ENCODE measurements around the gene GALNT1. TPM values are rescaled to one million over a fixed set of nuclear protein-coding genes. Genes with fewer than 3 reads are reported as not detected.

The GALNT1 gene
- total RNA-seq, 1 experiment from 2014 or later, result 16.0 TPM

DNA sequence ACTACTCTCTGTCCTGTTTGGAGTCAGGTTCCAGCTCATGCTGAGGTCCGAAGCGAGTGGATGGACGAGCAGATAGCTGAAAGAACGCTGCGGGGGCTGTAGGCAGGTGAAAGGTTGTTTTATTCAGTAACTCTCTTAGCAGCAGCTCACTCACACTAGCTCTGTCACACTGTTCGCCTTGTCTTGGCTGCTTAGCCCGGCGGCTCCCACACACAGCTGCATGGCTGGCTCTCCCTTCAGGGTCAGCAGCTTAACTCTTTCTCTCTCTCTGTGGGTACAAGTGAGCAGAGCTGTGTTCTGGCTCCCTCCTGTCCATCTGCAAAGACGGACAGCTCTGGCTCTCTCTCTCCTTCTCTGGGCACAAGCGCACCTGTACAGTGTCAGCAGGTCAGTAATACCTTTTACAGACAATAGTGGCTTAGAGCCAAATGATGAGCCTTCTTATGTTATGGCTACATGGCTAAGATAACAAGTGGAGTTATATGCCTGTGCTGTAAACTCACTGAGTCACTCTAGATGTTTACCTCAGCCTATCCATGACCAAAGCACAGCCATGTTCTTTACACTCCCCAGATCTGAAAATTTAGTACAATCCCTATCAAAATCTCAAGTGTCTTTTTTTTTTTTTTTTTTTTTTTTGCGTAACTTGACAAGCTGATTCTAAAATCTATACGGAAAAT lies 149.3 kb downstream of the GALNT1 start:
- in situ Hi-C loops (cut with HindIII; ENCODE audit: low pct_unique_long_range_greater_than_20kb, low sequenced_read_pairs), result no loop called here
- no peak for DNase-seq (ENCODE audit: low read depth)

DNA sequence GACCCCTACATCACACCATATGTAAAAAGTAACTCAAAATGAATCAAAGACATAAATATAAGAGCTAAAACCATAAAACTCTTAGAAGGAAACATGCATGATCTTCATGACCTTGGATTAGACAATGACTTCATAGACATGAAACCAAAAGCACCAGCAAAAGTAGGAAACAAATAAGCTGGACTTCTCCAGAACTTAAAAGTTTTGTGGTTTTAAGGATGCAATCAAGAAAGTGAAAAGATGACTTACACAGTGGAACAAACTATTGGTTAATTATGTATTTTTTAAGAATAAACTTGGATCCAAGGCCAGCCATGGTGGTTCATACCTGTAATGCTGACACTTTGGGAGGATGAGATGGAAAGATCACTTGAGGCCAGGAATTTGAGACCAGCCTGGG lies 150.2 kb downstream of the GALNT1 start:
- in situ Hi-C loops (cut with HindIII; ENCODE audit: low pct_unique_long_range_greater_than_20kb, low sequenced_read_pairs), result no loop called here
- no peak for DNase-seq (ENCODE audit: low read depth)

DNA sequence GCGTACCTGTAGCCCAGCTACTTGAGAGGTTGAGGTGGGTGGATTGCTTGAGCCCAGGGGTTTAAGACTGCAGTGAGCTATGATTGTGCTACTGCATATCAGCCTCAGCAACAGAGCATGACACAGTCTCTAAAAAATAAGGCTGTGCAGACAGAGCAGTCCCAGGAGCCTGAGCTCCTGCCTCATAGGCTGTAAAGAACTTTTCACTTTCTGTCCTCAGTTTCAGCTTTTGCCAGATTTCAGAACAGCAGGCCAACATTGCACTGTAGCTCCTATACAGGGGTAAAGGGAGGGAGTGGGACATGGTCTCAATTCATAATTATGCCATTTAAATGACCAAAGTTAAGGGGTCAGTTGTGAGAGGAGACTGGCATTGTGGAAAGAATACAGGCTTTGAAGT lies 150.6 kb downstream of the GALNT1 start:
- in situ Hi-C loops (cut with HindIII; ENCODE audit: low pct_unique_long_range_greater_than_20kb, low sequenced_read_pairs), result no loop called here
- no peak for DNase-seq (ENCODE audit: low read depth)

DNA sequence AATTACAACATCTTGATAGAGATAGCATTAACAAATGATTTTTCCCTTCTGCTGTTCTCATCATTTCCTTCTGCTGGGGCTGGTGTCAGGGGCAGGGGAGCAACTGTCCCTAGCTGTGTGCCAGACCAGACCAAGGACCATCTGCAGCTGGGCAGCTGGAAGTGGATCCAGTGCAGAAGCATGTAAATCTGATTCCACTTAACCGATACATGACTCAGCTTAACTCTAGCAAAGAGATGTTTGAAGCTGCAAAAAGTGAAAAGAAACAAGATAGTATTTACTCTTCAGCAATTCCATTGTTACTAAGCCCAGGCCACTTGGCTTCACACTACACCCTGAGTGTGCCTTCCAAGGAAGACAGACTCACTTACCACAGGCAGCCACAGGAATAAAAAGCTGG lies 151.1 kb downstream of the GALNT1 start:
- in situ Hi-C loops (cut with HindIII; ENCODE audit: low pct_unique_long_range_greater_than_20kb, low sequenced_read_pairs), result no loop called here
- DNase-seq (ENCODE audit: low read depth), result no peak

GRCh38 chr18:35733408-35733807 lies 151.9 kb downstream of the GALNT1 start:
- no peak for DNase-seq (ENCODE audit: low read depth)
- in situ Hi-C loops (cut with HindIII; ENCODE audit: low pct_unique_long_range_greater_than_20kb, low sequenced_read_pairs), result no loop called here

DNA sequence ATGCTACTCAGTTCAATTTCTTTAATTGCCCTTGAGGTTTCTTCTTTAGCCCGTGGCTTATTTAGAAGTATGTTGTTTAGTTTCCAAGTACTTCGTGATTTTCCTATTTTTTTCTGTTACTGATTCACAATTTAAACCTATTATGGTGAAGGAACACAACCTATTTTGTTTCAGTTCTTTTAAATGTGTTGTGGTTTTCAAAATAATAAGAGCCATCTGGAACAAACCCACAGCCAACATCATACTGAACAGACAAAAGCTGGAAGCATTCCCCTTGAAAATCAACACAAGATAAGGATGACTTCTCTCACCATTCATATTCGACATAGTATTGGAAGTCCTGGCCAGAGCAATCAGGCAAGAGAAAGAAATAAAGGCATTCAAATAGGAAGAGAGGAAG lies 155.2 kb downstream of the GALNT1 start:
- in situ Hi-C loops (cut with HindIII; ENCODE audit: low pct_unique_long_range_greater_than_20kb, low sequenced_read_pairs), result no loop called here
- no peak for DNase-seq (ENCODE audit: low read depth)

GRCh38 chr18:35739778-35740177 lies 158.2 kb downstream of the GALNT1 start:
- in situ Hi-C loops (cut with HindIII; ENCODE audit: low pct_unique_long_range_greater_than_20kb, low sequenced_read_pairs), result no loop called here
- no peak for DNase-seq (ENCODE audit: low read depth)

DNA sequence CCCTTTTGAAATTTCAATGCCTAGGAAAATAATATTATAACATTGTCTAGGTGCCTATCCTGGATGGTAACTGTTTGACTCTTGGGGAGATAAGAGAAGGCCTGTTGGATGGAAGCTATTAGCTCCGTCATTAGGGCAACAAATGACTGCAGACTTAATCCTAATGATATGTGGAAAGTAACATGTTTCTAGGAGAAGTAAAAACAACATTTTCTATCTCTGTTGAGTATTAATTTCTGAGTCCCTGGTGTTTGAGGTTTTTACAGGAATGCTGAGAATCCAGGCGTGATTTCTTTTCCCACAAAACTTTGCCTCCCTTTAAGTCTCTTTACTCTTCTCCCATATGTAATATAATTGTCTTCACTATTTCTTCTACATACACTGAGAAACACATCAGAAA lies 159.1 kb downstream of the GALNT1 start:
- in situ Hi-C loops (cut with HindIII; ENCODE audit: low pct_unique_long_range_greater_than_20kb, low sequenced_read_pairs), result no loop called here

DNA sequence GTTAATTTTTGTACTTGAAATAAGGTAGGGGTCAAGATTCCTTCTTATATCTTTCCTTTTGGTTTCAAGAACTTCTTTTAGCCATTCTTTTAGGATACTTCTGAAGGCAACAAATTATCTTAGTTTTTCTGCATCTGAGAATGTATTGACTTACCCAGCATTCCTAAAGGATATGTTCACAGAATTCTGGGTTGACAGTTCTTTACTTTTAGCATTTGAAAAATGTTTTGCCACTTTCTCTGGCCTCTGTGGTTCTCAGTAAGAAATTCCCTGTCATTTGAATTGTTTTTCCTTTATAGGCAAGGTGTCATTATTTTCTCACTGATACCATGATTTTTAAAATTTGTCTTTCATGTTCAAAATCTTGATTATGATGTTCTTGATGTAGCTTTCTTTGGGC lies 162.4 kb downstream of the GALNT1 start:
- in situ Hi-C loops (cut with HindIII; ENCODE audit: low pct_unique_long_range_greater_than_20kb, low sequenced_read_pairs), result no loop called here
- no peak for DNase-seq (ENCODE audit: low read depth)

More for the DNA sequence above, 159.1 kb downstream of the GALNT1 start:
- DNase-seq (ENCODE audit: low read depth), result no peak

GRCh38 chr18:35745814-35746213 lies 164.3 kb downstream of the GALNT1 start:
- DNase-seq (ENCODE audit: low read depth), result no peak
- in situ Hi-C loops (cut with HindIII; ENCODE audit: low pct_unique_long_range_greater_than_20kb, low sequenced_read_pairs), result no loop called here

DNA sequence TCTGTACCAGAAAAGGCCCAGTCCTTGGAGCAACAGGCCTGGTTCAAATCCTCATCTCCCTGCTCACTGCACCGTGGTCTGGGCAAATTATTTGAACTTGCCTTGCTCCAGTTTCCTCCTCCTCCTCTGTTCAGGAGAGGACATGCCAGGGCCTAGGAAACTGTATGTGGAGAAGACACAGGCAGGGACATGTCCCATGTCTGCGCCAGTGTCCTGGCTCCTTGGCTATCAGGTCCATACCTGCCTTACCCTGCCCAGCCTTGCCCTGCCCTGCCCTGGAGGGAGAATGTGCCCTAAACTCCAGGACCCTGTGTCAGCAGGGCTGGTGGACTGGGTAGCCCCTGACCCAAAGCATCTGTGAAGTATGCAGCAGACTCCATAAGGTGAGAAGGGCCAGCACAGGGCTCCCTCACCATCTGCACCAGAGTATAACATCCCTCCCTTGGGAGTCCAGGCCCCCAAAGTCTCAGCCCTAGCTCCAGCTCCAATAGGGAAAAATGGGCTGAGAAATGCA lies 165.3 kb downstream of the GALNT1 start:
- in situ Hi-C loops (cut with HindIII; ENCODE audit: low pct_unique_long_range_greater_than_20kb, low sequenced_read_pairs), result no loop called here
- DNase-seq (ENCODE audit: low read depth), result no peak

GRCh38 chr18:35747894-35748472 lies 166.4 kb downstream of the GALNT1 start:
- no peak for DNase-seq (ENCODE audit: low read depth)
- in situ Hi-C loops (cut with HindIII; ENCODE audit: low pct_unique_long_range_greater_than_20kb, low sequenced_read_pairs), result no loop called here

DNA sequence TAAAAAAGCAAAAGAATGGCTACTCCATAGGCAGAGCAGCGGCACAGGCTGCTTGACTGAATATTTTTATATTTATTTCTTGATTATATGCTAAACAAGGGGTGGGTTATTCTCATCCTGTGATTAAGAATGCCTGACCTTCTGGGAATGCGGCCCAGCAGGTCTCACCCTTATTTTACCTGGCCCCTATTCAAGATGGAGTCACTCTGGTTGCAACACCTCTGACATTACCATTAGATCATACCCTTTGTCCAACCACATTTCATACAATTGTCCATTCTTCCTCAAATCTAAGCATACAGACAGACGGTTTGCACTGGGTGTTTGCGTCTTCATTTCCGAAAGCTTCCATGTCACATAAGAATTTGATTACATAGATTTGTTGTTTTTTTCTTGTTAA lies 168.2 kb downstream of the GALNT1 start:
- in situ Hi-C loops (cut with HindIII; ENCODE audit: low pct_unique_long_range_greater_than_20kb, low sequenced_read_pairs), result no loop called here

GRCh38 chr18:35750929-35751328 lies 169.4 kb downstream of the GALNT1 start:
- DNase-seq (ENCODE audit: low read depth), result no peak
- in situ Hi-C loops (cut with HindIII; ENCODE audit: low pct_unique_long_range_greater_than_20kb, low sequenced_read_pairs), result no loop called here

More for the DNA sequence above, 168.2 kb downstream of the GALNT1 start:
- no peak for DNase-seq (ENCODE audit: low read depth)

GRCh38 chr18:35753306-35753910 lies 171.9 kb downstream of the GALNT1 start:
- DNase-seq (ENCODE audit: low read depth), result no peak
- in situ Hi-C loops (cut with HindIII; ENCODE audit: low pct_unique_long_range_greater_than_20kb, low sequenced_read_pairs), result no loop called here

DNA sequence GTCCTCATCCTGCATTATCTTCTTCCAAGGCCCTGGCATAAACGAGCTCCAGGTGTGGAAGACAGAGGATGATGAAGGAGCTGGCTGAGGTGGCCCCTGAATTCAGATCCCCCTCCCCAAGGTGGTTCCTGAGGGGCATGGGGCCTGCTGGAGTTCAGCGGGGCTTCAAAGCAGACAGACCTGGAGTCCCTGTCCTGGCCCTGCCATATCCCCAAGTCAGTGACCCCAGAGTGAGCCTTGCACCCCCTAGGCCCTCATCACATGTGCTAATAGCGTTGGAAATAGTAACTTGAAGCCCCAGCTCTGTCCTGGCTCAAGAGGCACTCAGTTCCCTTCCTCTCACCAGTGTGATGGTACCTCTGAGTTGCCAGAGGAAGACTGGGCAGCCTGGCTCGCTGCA lies 172.9 kb downstream of the GALNT1 start:
- no peak for DNase-seq (ENCODE audit: low read depth)
- in situ Hi-C loops (cut with HindIII; ENCODE audit: low pct_unique_long_range_greater_than_20kb, low sequenced_read_pairs), result no loop called here

DNA sequence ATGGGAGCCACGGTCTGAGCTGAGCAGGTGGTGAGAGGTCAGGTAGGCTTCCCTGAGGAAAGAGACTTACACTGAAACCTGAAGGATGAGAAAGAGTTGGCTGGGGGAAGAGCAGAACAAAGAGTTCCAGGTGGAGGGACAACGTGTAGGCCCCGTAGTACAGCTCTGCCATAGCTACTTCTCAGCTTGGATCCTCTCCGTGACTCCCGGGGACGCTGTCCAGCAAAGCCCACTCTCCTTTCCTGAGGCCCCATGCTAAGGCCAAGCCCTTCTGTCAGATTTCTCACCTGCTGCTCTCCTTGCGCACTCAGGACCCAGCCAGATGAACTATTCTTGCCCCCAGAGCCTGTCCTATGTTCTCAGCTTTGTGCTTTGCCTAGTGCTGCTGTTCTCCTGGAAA lies 173.8 kb downstream of the GALNT1 start:
- in situ Hi-C loops (cut with HindIII; ENCODE audit: low pct_unique_long_range_greater_than_20kb, low sequenced_read_pairs), result no loop called here
- DNase-seq (ENCODE audit: low read depth), result no peak

GRCh38 chr18:35756506-35757117 lies 175.1 kb downstream of the GALNT1 start:
- in situ Hi-C loops (cut with HindIII; ENCODE audit: low pct_unique_long_range_greater_than_20kb, low sequenced_read_pairs), result no loop called here
- DNase-seq (ENCODE audit: low read depth), result peak; percentile 20

Measured in Caki2 (cell line).